ENCODE results near the gene CCR8. TPM values are rescaled to one million over a fixed set of nuclear protein-coding genes. Genes with fewer than 3 reads are reported as not detected.

The CCR8 gene
- polyA plus RNA-seq, 1 experiment, result not detected

DNA sequence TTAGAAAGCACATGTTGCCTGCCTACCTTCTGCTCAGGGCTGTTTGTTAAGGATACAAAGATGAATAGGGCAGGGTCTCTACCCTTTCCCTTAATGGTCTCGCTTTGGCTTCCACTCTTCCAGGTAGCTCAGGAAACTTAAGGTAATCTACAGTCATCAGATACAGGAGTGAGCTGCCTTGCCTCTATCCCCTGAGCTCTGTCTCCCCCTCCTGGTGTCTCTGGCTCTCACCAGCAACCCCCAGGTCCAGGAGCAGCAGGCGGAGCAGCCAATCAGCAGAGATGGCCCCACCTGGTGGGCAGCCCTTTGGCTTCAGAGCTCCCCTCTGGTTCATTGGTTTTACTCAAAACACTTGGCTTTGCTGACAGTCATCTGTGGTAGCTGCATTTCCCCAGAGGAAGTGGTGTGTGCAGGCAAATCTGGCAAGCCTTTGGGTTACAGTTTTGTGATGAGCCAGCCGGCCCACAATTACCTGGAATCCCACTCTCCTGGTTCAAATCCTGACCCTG lies 41.2 kb upstream of the CCR8 start:
- ChIA-PET POLR2A (interaction anchor here (1.1 to 1.5 kb wide), 2 partner anchors 110 to 162 kb away, joined by 3 to 4 read pairs; no protein-coding TSS in a partner anchor), CTCF (interaction anchor here (0.6 to 11.8 kb wide), 50 partner anchors 10 to 996 kb away, joined by 3 to 446 read pairs (median 4); partner anchors contain the start of genes CX3CR1, EXOG, GORASP1 and TTC21A)
- Histone ChIP-seq H3K4me3 (ENCODE audit: low read depth, low read length) (no peak overlapping the region), H3K27ac (ENCODE audit: low read depth, low read length) (no peak overlapping the region), H3K27me3 (ENCODE audit: control insufficient read depth, insufficient read depth, low read length) (no peaks in the 10 kb centered on the region), H3K9me3 (ENCODE audit: control insufficient read depth, insufficient read depth, low read length) (no peaks in the 10 kb centered on the region)
- peak; percentile 46 for DNase-seq (ENCODE audit: low read depth, low spot score)
- TF ChIP-seq, protein P1, sequence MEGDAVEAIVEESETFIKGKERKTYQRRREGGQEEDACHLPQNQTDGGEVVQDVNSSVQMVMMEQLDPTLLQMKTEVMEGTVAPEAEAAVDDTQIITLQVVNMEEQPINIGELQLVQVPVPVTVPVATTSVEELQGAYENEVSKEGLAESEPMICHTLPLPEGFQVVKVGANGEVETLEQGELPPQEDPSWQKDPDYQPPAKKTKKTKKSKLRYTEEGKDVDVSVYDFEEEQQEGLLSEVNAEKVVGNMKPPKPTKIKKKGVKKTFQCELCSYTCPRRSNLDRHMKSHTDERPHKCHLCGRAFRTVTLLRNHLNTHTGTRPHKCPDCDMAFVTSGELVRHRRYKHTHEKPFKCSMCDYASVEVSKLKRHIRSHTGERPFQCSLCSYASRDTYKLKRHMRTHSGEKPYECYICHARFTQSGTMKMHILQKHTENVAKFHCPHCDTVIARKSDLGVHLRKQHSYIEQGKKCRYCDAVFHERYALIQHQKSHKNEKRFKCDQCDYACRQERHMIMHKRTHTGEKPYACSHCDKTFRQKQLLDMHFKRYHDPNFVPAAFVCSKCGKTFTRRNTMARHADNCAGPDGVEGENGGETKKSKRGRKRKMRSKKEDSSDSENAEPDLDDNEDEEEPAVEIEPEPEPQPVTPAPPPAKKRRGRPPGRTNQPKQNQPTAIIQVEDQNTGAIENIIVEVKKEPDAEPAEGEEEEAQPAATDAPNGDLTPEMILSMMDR (IDR thresholded peaks at IDR 0.05; ENCODE audit: low read depth, low read length), result peak; percentile 96

DNA sequence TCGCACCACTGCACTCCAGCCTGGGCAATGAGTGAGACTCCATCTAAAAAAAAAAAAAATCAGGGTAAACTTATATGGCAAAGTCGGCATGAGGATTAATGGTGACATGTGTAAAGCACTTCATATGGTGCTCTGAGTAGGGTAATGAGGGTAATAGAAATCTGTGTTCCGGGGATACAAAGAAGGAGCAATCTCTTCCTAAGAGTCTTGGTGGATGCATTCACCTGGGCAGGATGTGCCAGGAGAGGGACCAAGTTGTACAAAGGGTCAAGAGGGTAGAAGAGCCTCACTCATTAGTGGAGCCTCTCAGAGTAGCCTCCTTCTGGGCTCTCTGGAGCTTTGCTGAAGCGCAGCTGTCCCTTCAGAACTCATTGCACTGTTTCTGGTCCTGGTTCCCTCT lies 40.4 kb upstream of the CCR8 start:
- DNase-seq (ENCODE audit: low read depth, low spot score), result no peak
- Histone ChIP-seq H3K27ac (ENCODE audit: low read depth, low read length) (no peak overlapping the region), H3K27me3 (ENCODE audit: control insufficient read depth, insufficient read depth, low read length) (no peaks in the 10 kb centered on the region), H3K9me3 (ENCODE audit: control insufficient read depth, insufficient read depth, low read length) (no peaks in the 10 kb centered on the region), H3K4me3 (ENCODE audit: low read depth, low read length) (no peak overlapping the region)
- ChIA-PET POLR2A (no interaction called here), CTCF (interaction anchor here (0.7 to 11.8 kb wide), 39 partner anchors 10 to 793 kb away, joined by 3 to 446 read pairs (median 5); partner anchors contain the start of genes CX3CR1, EXOG, GORASP1 and TTC21A)
- TF ChIP-seq, protein P1 (IDR thresholded peaks at IDR 0.05; ENCODE audit: low read depth, low read length), result no peak

- ChIA-PET POLR2A (no interaction called here), CTCF (interaction anchor here (0.9 to 11.8 kb wide), 8 partner anchors 12 to 290 kb away, joined by 3 to 446 read pairs (median 12); partner anchors contain the start of gene XIRP1)
- no peak for DNase-seq (ENCODE audit: low read depth, low spot score)
- H3K27ac ChIP-seq (ENCODE audit: low read depth, low read length), result no peak overlapping the region
- H3K27me3 ChIP-seq (ENCODE audit: control insufficient read depth, insufficient read depth, low read length), result no peaks in the 10 kb centered on the region
- no peaks in the 10 kb centered on the region for H3K9me3 ChIP-seq (ENCODE audit: control insufficient read depth, insufficient read depth, low read length)
- TF ChIP-seq, protein P1 (IDR thresholded peaks at IDR 0.05; ENCODE audit: low read depth, low read length), result no peak
- no peak overlapping the region for H3K4me3 ChIP-seq (ENCODE audit: low read depth, low read length)
These were observed 39.3 kb upstream of the CCR8 start for GRCh38 chr3:39290255-39290654.

DNA sequence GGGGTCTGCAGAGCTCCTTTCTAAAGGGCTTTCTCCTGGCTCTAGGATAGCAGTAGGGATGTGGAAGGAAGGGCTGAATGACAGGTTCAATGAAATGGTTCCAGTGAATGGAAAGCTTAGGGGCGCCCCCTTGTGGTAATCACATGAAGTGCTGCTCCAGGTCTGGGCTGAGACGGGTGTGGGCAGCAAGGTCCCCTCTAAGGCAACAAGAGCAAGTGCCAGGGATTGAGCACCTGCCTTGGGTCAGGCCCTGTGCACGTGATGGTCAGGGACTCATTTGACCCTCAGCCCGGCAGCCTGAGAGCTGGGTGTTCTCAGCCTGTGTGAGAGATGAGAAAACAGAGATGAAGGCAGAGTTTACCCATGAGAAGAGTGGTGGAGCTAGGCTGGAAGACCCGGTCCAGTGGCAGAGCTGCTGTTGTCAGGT lies 37.6 kb upstream of the CCR8 start:
- ChIA-PET POLR2A (interaction anchor here (0.6 kb wide), 1 partner anchor 132 kb away, joined by 3 read pairs; no protein-coding TSS in a partner anchor), CTCF (interaction anchor here (0.5 to 11.8 kb wide), 66 partner anchors 10 to 1563 kb away, joined by 3 to 446 read pairs (median 5); partner anchors contain the start of genes CX3CR1, GORASP1, TTC21A and XIRP1)
- TF ChIP-seq, protein P1 (IDR thresholded peaks at IDR 0.05; ENCODE audit: low read depth, low read length), result peak; percentile 92
- peak; percentile 6 for DNase-seq (ENCODE audit: low read depth, low spot score)
- Histone ChIP-seq H3K27ac (ENCODE audit: low read depth, low read length) (no peak overlapping the region), H3K9me3 (ENCODE audit: control insufficient read depth, insufficient read depth, low read length) (no peaks in the 10 kb centered on the region), H3K4me3 (ENCODE audit: low read depth, low read length) (no peak overlapping the region), H3K27me3 (ENCODE audit: control insufficient read depth, insufficient read depth, low read length) (no peaks in the 10 kb centered on the region)

DNA sequence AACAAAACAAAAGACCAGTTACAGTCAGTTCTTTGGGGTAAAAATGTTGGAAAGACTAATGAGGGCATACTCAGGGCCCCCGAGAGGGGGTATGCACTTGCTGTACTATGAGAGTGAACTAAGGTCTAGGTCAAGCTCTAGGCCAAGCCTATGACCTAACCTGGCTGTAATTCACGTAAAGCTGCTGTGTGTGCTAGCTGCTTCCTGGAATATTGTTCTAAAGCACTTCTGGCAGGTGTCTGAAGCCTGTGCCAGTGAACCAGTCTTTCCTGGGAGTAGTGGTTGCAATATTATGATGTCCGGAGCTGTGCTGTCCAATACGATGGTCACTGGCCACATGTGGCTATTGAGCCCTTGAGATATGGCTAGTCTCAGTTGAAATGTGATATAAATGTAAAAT lies 36.5 kb upstream of the CCR8 start:
- POLR2A ChIA-PET, result no interaction called here
- Histone ChIP-seq H3K27me3 (ENCODE audit: control insufficient read depth, insufficient read depth, low read length) (no peaks in the 10 kb centered on the region), H3K9me3 (ENCODE audit: control insufficient read depth, insufficient read depth, low read length) (no peaks in the 10 kb centered on the region), H3K27ac (ENCODE audit: low read depth, low read length) (no peak overlapping the region), H3K4me3 (ENCODE audit: low read depth, low read length) (no peak overlapping the region)
- CTCF ChIA-PET, result interaction anchor here (1.0 to 11.8 kb wide), 11 partner anchors 12 to 213 kb away, joined by 3 to 446 read pairs (median 17); partner anchors contain the start of genes CX3CR1 and XIRP1
- TF ChIP-seq, protein P1 (IDR thresholded peaks at IDR 0.05; ENCODE audit: low read depth, low read length), result no peak
- DNase-seq (ENCODE audit: low read depth, low spot score), result no peak
